H9 (cell line): ENCODE measurements around the gene SLC41A1. TPM values are rescaled to one million over a fixed set of nuclear protein-coding genes. Genes with fewer than 3 reads are reported as not detected.
"Not testable (repeated sequence)": the region's sequence is repeated elsewhere in the genome, so short reads cannot be mapped to it uniquely, and the experiment has no call there.

ENCODE experiments used
- DNase-seq: peaks from one replicate; pipeline ENCODE4 v3.0.0-alpha.2; 2017
- H2AFZ ChIP-seq: one replicate; pipeline ENCODE4 v1.6.1; 2013; ENCODE audit warnings: mild to moderate bottlenecking, low read length, control low read depth, moderate library complexity
- H2AK5ac ChIP-seq: 2 replicates; pipeline ENCODE4 v1.6.1; 2013; ENCODE audit warnings: low read length, control low read depth, mixed read lengths; ENCODE audit not compliant: insufficient read length
- H2BK120ac ChIP-seq: one replicate; pipeline ENCODE4 v1.6.1; 2013; ENCODE audit warnings: low read depth, mild to moderate bottlenecking, low read length, control low read depth, inconsistent platforms; ENCODE audit not compliant: poor library complexity, severe bottlenecking
- H2BK12ac ChIP-seq: 2 replicates; pipeline ENCODE4 v1.6.1; 2013; ENCODE audit warnings: low read length, control low read depth, mixed read lengths, low read depth; ENCODE audit not compliant: insufficient read length
- H2BK15ac ChIP-seq: 2 replicates; pipeline ENCODE4 v1.6.1; 2013; ENCODE audit warnings: low read depth, low read length, control low read depth
- H2BK20ac ChIP-seq: one replicate; pipeline ENCODE4 v1.6.1; 2013; ENCODE audit warnings: low read depth, mild to moderate bottlenecking, low read length, control low read depth, inconsistent platforms; ENCODE audit not compliant: poor library complexity, severe bottlenecking
- H2BK5ac ChIP-seq: 2 replicates; pipeline ENCODE4 v1.6.1; 2013; ENCODE audit warnings: low read length, control low read depth, mixed read lengths; ENCODE audit not compliant: insufficient read length
- H3K14ac ChIP-seq: 2 replicates; pipeline ENCODE4 v1.6.1; 2013; ENCODE audit warnings: low read length, control low read depth; ENCODE audit not compliant: insufficient read depth
- H3K18ac ChIP-seq: 2 replicates; pipeline ENCODE4 v1.6.1; 2013; ENCODE audit warnings: low read depth, mild to moderate bottlenecking, mixed read lengths, low read length, control low read depth; ENCODE audit not compliant: insufficient read length
- H3K23ac ChIP-seq: 2 replicates; pipeline ENCODE4 v1.6.1; 2013; ENCODE audit warnings: low read length, control low read depth, mixed read lengths, low read depth; ENCODE audit not compliant: insufficient read length
- H3K23me2 ChIP-seq: 2 replicates; pipeline ENCODE4 v1.6.1; 2013; ENCODE audit warnings: low read depth, mild to moderate bottlenecking, mixed read lengths, low read length, control low read depth; ENCODE audit not compliant: insufficient read length, poor library complexity, severe bottlenecking
- H3K27ac ChIP-seq: 2 replicates; pipeline ENCODE4 v1.5.1; 2013; ENCODE audit warnings: low read length, control low read depth, mixed read lengths, low read depth; ENCODE audit not compliant: insufficient read length
- H3K27me3 ChIP-seq: 2 replicates; pipeline ENCODE4 v1.6.1; 2013; ENCODE audit warnings: low read length, control low read depth, inconsistent platforms; ENCODE audit not compliant: insufficient read depth
- H3K4ac ChIP-seq: 2 replicates; pipeline ENCODE4 v1.6.1; 2013; ENCODE audit warnings: low read depth, mild to moderate bottlenecking, control low read depth, inconsistent platforms, low read length, moderate library complexity
- H3K4me1 ChIP-seq: 2 replicates; pipeline ENCODE4 v1.6.1; 2013; ENCODE audit warnings: low read length, control low read depth, inconsistent platforms; ENCODE audit not compliant: insufficient read depth
- H3K4me2 ChIP-seq: 2 replicates; pipeline ENCODE4 v1.6.1; 2013; ENCODE audit warnings: low read length, control low read depth, mixed read lengths; ENCODE audit not compliant: insufficient read length, insufficient read depth
- H3K56ac ChIP-seq: 2 replicates; pipeline ENCODE4 v1.6.1; 2013; ENCODE audit warnings: low read depth, mild to moderate bottlenecking, mixed read lengths, low read length, control low read depth; ENCODE audit not compliant: insufficient read length
- H3K79me1 ChIP-seq: 2 replicates; pipeline ENCODE4 v1.6.1; 2013; ENCODE audit warnings: low read depth, mild to moderate bottlenecking, moderate library complexity, low read length, control low read depth, inconsistent platforms; ENCODE audit not compliant: insufficient read depth, poor library complexity, severe bottlenecking
- H3K79me2 ChIP-seq: 2 replicates; pipeline ENCODE4 v1.6.1; 2013; ENCODE audit warnings: low read length, control low read depth, inconsistent platforms; ENCODE audit not compliant: insufficient read depth
- H3K9ac ChIP-seq: 2 replicates; pipeline ENCODE4 v1.6.1; 2013; ENCODE audit warnings: low read length, control low read depth, mixed read lengths; ENCODE audit not compliant: insufficient read length; ENCODE audit errors: extremely low read depth
- H3K9me3 ChIP-seq: one replicate; pipeline ENCODE4 v1.6.1; 2013; ENCODE audit warnings: low read depth, low read length, inconsistent platforms; ENCODE audit not compliant: control insufficient read depth
- H3T11ph ChIP-seq: one replicate; pipeline ENCODE4 v1.6.1; 2013; ENCODE audit warnings: mild to moderate bottlenecking, low read length, control low read depth, inconsistent platforms
- H4K20me1 ChIP-seq: one replicate; pipeline ENCODE4 v1.6.1; 2013; ENCODE audit not compliant: control insufficient read depth, insufficient read length, insufficient read depth
- H4K5ac ChIP-seq: 2 replicates; pipeline ENCODE4 v1.6.1; 2013; ENCODE audit warnings: low read depth, mild to moderate bottlenecking, mixed read lengths, low read length, control low read depth; ENCODE audit not compliant: insufficient read length
- H4K8ac ChIP-seq: replicated peaks from 2 replicates; pipeline ENCODE4 v1.6.1; 2013; ENCODE audit warnings: low read length, control low read depth, mixed read lengths, low read depth; ENCODE audit not compliant: insufficient read length
- H4K91ac ChIP-seq: 2 replicates; pipeline ENCODE4 v1.6.1; 2013; ENCODE audit warnings: low read depth, mild to moderate bottlenecking, moderate library complexity, mixed read lengths, low read length, control low read depth; ENCODE audit not compliant: insufficient read length
- H3K27ac Mint-ChIP-seq, 3 experiments: 2 replicates in 2 of 3; 3 replicates in 1 of 3; pipeline ENCODE4 v1.8.0; 2020 to 2021; ENCODE audit warnings: mixed read lengths in 3 of 3, mild to moderate bottlenecking in 1 of 3, moderate library complexity in 1 of 3
- H3K27me3 Mint-ChIP-seq: 2 replicates; pipeline ENCODE4 v1.8.0; 2021; ENCODE audit warnings: low read depth, mild to moderate bottlenecking, moderate library complexity, mixed read lengths
- H3K36me3 Mint-ChIP-seq, 3 experiments: 2 replicates in 2 of 3; 3 replicates in 1 of 3; pipeline ENCODE4 v1.8.0; 2020 to 2021; ENCODE audit warnings: low read depth in 3 of 3, mixed read lengths in 3 of 3; ENCODE audit not compliant: insufficient read depth in 1 of 3
- H3K4me1 Mint-ChIP-seq, 2 experiments: 2 replicates each; pipeline ENCODE4 v1.8.0; 2020; ENCODE audit warnings: mixed read lengths in 2 of 2
- H3K4me3 Mint-ChIP-seq, 2 experiments: 2 replicates in 1 of 2; 3 replicates in 1 of 2; pipeline ENCODE4 v1.8.0; 2020 to 2021; ENCODE audit warnings: mild to moderate bottlenecking in 2 of 2, mixed read lengths in 2 of 2, moderate library complexity in 1 of 2
- H3K9me3 Mint-ChIP-seq, 2 experiments: 2 replicates in 1 of 2; 3 replicates in 1 of 2; pipeline ENCODE4 v1.8.0; 2020; ENCODE audit warnings: mild to moderate bottlenecking in 2 of 2, mixed read lengths in 2 of 2, moderate library complexity in 1 of 2
- WGBS: extraction: QIAGEN DNeasy Blood & Tissue Kit; methylation state at CpG from one replicate; pipeline ENCODE4 v1.1.7; 2013; ENCODE audit warnings: missing lambda C conversion rate, low lambda C conversion rate, mixed read lengths; ENCODE audit not compliant: insufficient read length; ENCODE audit errors: extremely low coverage; 5-methylcytosine and 5-hydroxymethylcytosine counted together
- total RNA-seq: library from RNA; stranded (reverse); gene quantifications from 2 replicates; pipeline ENCODE4 v1.2.1, GENCODE V29; 2021
- TF ChIP-seq, protein P1 (sequence below): fragments of 200-600 bp; sonication (generic); conservative IDR thresholded peaks from 3 replicates; pipeline ENCODE4 v1.8.0; 2021; ENCODE audit warnings: antibody characterized with exemption, mild to moderate bottlenecking

The SLC41A1 gene
- total RNA-seq, 1 experiment from 2014 or later: 18.2 TPM

- Histone ChIP-seq H3K27me3 (no peaks in the 10 kb centered on the region), H3K4me2 (no peak overlapping the region), H3K14ac (no peak overlapping the region), H4K91ac (no peak overlapping the region), H2BK120ac (no peak overlapping the region), H3K56ac (no peak overlapping the region), H3K23me2 (no peaks in the 10 kb centered on the region), H3K18ac (no peak overlapping the region), H3K9ac (no peak overlapping the region), H2AK5ac (no peak overlapping the region), H3K4me1 (no peaks in the 10 kb centered on the region), H2BK12ac (no peak overlapping the region), H3K23ac (no peak overlapping the region), H3K79me2 (no peaks in the 10 kb centered on the region), H2BK5ac (no peak overlapping the region), H2BK15ac (no peak overlapping the region), H2BK20ac (no peak overlapping the region), H4K8ac (no peak overlapping the region), H3K27ac (no peak overlapping the region), H3T11ph (no peak overlapping the region), H3K79me1 (no peaks in the 10 kb centered on the region), H3K4ac (no peak overlapping the region), H2AFZ (no peak overlapping the region), H3K9me3 (no peaks in the 10 kb centered on the region), H4K20me1 (no peaks in the 10 kb centered on the region), H4K5ac (no peak overlapping the region)
- no peaks in the 10 kb centered on the region for H3K4me1 Mint-ChIP-seq
- TF ChIP-seq, protein P1, sequence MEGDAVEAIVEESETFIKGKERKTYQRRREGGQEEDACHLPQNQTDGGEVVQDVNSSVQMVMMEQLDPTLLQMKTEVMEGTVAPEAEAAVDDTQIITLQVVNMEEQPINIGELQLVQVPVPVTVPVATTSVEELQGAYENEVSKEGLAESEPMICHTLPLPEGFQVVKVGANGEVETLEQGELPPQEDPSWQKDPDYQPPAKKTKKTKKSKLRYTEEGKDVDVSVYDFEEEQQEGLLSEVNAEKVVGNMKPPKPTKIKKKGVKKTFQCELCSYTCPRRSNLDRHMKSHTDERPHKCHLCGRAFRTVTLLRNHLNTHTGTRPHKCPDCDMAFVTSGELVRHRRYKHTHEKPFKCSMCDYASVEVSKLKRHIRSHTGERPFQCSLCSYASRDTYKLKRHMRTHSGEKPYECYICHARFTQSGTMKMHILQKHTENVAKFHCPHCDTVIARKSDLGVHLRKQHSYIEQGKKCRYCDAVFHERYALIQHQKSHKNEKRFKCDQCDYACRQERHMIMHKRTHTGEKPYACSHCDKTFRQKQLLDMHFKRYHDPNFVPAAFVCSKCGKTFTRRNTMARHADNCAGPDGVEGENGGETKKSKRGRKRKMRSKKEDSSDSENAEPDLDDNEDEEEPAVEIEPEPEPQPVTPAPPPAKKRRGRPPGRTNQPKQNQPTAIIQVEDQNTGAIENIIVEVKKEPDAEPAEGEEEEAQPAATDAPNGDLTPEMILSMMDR: no peak
- H3K27ac Mint-ChIP-seq: no peak overlapping the region
- peaks cover 3 to 9% of the 10 kb centered on the region in 2 experiments; a peak in 3 of 5 replicates for H3K9me3 Mint-ChIP-seq
- peaks cover 9 to 14% (median 13%) of the 10 kb centered on the region in 3 experiments; a peak in 6 of 7 replicates for H3K36me3 Mint-ChIP-seq
- H3K4me3 Mint-ChIP-seq: no peak overlapping the region
- H3K27me3 Mint-ChIP-seq: no peaks in the 10 kb centered on the region
- no CpG with 5 or more reads among the region's 6 CpGs for WGBS
- DNase-seq: no peak
These were observed 45.4 kb upstream of the SLC41A1 start for GRCh38 chr1:205858141-205858961.

GRCh38 chr1:205857501-205857900 is 44.5 kb upstream of the SLC41A1 start:
- H3K79me1 ChIP-seq, DNase-seq, H3K4ac ChIP-seq, H3K9ac ChIP-seq, H3K23ac ChIP-seq, H3K14ac ChIP-seq, H3K56ac ChIP-seq, H2BK15ac ChIP-seq, H3K4me2 ChIP-seq, H2BK120ac ChIP-seq, H4K8ac ChIP-seq, H4K20me1 ChIP-seq, H3K4me1 ChIP-seq, H4K91ac ChIP-seq, H3K18ac ChIP-seq, H3K27me3 Mint-ChIP-seq, H3K27ac Mint-ChIP-seq, H3K27me3 ChIP-seq, H3K27ac ChIP-seq, H2AFZ ChIP-seq, H2BK12ac ChIP-seq, H2AK5ac ChIP-seq, H2BK5ac ChIP-seq, H3K4me1 Mint-ChIP-seq, H3K23me2 ChIP-seq, H4K5ac ChIP-seq, H3K4me3 Mint-ChIP-seq, H3K9me3 ChIP-seq, H2BK20ac ChIP-seq, H3T11ph ChIP-seq, H3K79me2 ChIP-seq: not testable (repeated sequence)
- Mint-ChIP-seq H3K36me3 (peaks cover 12 to 17% (median 15%) of the 10 kb centered on the region in 3 experiments), H3K9me3 (peaks cover 7 to 14% of the 10 kb centered on the region in 2 experiments)
- WGBS: no CpG with 5 or more reads among the region's 2 CpGs
